H9 (cell line): ENCODE results near the gene CHRNA5. TPM values are rescaled to one million over a fixed set of nuclear protein-coding genes. Genes with fewer than 3 reads are reported as not detected.

ENCODE experiments used
- DNase-seq: peaks from one replicate; pipeline ENCODE4 v3.0.0-alpha.2; 2017
- H2AFZ ChIP-seq: one replicate; pipeline ENCODE4 v1.6.1; 2013; ENCODE audit warnings: mild to moderate bottlenecking, low read length, control low read depth, moderate library complexity
- H2AK5ac ChIP-seq: 2 replicates; pipeline ENCODE4 v1.6.1; 2013; ENCODE audit warnings: low read length, control low read depth, mixed read lengths; ENCODE audit not compliant: insufficient read length
- H2BK120ac ChIP-seq: one replicate; pipeline ENCODE4 v1.6.1; 2013; ENCODE audit warnings: low read depth, mild to moderate bottlenecking, low read length, control low read depth, inconsistent platforms; ENCODE audit not compliant: poor library complexity, severe bottlenecking
- H2BK12ac ChIP-seq: 2 replicates; pipeline ENCODE4 v1.6.1; 2013; ENCODE audit warnings: low read length, control low read depth, mixed read lengths, low read depth; ENCODE audit not compliant: insufficient read length
- H2BK15ac ChIP-seq: 2 replicates; pipeline ENCODE4 v1.6.1; 2013; ENCODE audit warnings: low read depth, low read length, control low read depth
- H2BK20ac ChIP-seq: one replicate; pipeline ENCODE4 v1.6.1; 2013; ENCODE audit warnings: low read depth, mild to moderate bottlenecking, low read length, control low read depth, inconsistent platforms; ENCODE audit not compliant: poor library complexity, severe bottlenecking
- H2BK5ac ChIP-seq: 2 replicates; pipeline ENCODE4 v1.6.1; 2013; ENCODE audit warnings: low read length, control low read depth, mixed read lengths; ENCODE audit not compliant: insufficient read length
- H3K14ac ChIP-seq: 2 replicates; pipeline ENCODE4 v1.6.1; 2013; ENCODE audit warnings: low read length, control low read depth; ENCODE audit not compliant: insufficient read depth
- H3K18ac ChIP-seq: 2 replicates; pipeline ENCODE4 v1.6.1; 2013; ENCODE audit warnings: low read depth, mild to moderate bottlenecking, mixed read lengths, low read length, control low read depth; ENCODE audit not compliant: insufficient read length
- H3K23ac ChIP-seq: 2 replicates; pipeline ENCODE4 v1.6.1; 2013; ENCODE audit warnings: low read length, control low read depth, mixed read lengths, low read depth; ENCODE audit not compliant: insufficient read length
- H3K23me2 ChIP-seq: 2 replicates; pipeline ENCODE4 v1.6.1; 2013; ENCODE audit warnings: low read depth, mild to moderate bottlenecking, mixed read lengths, low read length, control low read depth; ENCODE audit not compliant: insufficient read length, poor library complexity, severe bottlenecking
- H3K27ac ChIP-seq: 2 replicates; pipeline ENCODE4 v1.5.1; 2013; ENCODE audit warnings: low read length, control low read depth, mixed read lengths, low read depth; ENCODE audit not compliant: insufficient read length
- H3K27me3 ChIP-seq: 2 replicates; pipeline ENCODE4 v1.6.1; 2013; ENCODE audit warnings: low read length, control low read depth, inconsistent platforms; ENCODE audit not compliant: insufficient read depth
- H3K4ac ChIP-seq: 2 replicates; pipeline ENCODE4 v1.6.1; 2013; ENCODE audit warnings: low read depth, mild to moderate bottlenecking, control low read depth, inconsistent platforms, low read length, moderate library complexity
- H3K4me1 ChIP-seq: 2 replicates; pipeline ENCODE4 v1.6.1; 2013; ENCODE audit warnings: low read length, control low read depth, inconsistent platforms; ENCODE audit not compliant: insufficient read depth
- H3K4me2 ChIP-seq: 2 replicates; pipeline ENCODE4 v1.6.1; 2013; ENCODE audit warnings: low read length, control low read depth, mixed read lengths; ENCODE audit not compliant: insufficient read length, insufficient read depth
- H3K56ac ChIP-seq: 2 replicates; pipeline ENCODE4 v1.6.1; 2013; ENCODE audit warnings: low read depth, mild to moderate bottlenecking, mixed read lengths, low read length, control low read depth; ENCODE audit not compliant: insufficient read length
- H3K79me1 ChIP-seq: 2 replicates; pipeline ENCODE4 v1.6.1; 2013; ENCODE audit warnings: low read depth, mild to moderate bottlenecking, moderate library complexity, low read length, control low read depth, inconsistent platforms; ENCODE audit not compliant: insufficient read depth, poor library complexity, severe bottlenecking
- H3K79me2 ChIP-seq: 2 replicates; pipeline ENCODE4 v1.6.1; 2013; ENCODE audit warnings: low read length, control low read depth, inconsistent platforms; ENCODE audit not compliant: insufficient read depth
- H3K9ac ChIP-seq: 2 replicates; pipeline ENCODE4 v1.6.1; 2013; ENCODE audit warnings: low read length, control low read depth, mixed read lengths; ENCODE audit not compliant: insufficient read length; ENCODE audit errors: extremely low read depth
- H3K9me3 ChIP-seq: one replicate; pipeline ENCODE4 v1.6.1; 2013; ENCODE audit warnings: low read depth, low read length, inconsistent platforms; ENCODE audit not compliant: control insufficient read depth
- H3T11ph ChIP-seq: one replicate; pipeline ENCODE4 v1.6.1; 2013; ENCODE audit warnings: mild to moderate bottlenecking, low read length, control low read depth, inconsistent platforms
- H4K20me1 ChIP-seq: one replicate; pipeline ENCODE4 v1.6.1; 2013; ENCODE audit not compliant: control insufficient read depth, insufficient read length, insufficient read depth
- H4K5ac ChIP-seq: 2 replicates; pipeline ENCODE4 v1.6.1; 2013; ENCODE audit warnings: low read depth, mild to moderate bottlenecking, mixed read lengths, low read length, control low read depth; ENCODE audit not compliant: insufficient read length
- H4K8ac ChIP-seq: replicated peaks from 2 replicates; pipeline ENCODE4 v1.6.1; 2013; ENCODE audit warnings: low read length, control low read depth, mixed read lengths, low read depth; ENCODE audit not compliant: insufficient read length
- H4K91ac ChIP-seq: 2 replicates; pipeline ENCODE4 v1.6.1; 2013; ENCODE audit warnings: low read depth, mild to moderate bottlenecking, moderate library complexity, mixed read lengths, low read length, control low read depth; ENCODE audit not compliant: insufficient read length
- H3K27ac Mint-ChIP-seq, 3 experiments: 2 replicates in 2 of 3; 3 replicates in 1 of 3; pipeline ENCODE4 v1.8.0; 2020 to 2021; ENCODE audit warnings: mixed read lengths in 3 of 3, mild to moderate bottlenecking in 1 of 3, moderate library complexity in 1 of 3
- H3K27me3 Mint-ChIP-seq: 2 replicates; pipeline ENCODE4 v1.8.0; 2021; ENCODE audit warnings: low read depth, mild to moderate bottlenecking, moderate library complexity, mixed read lengths
- H3K36me3 Mint-ChIP-seq, 3 experiments: 2 replicates in 2 of 3; 3 replicates in 1 of 3; pipeline ENCODE4 v1.8.0; 2020 to 2021; ENCODE audit warnings: low read depth in 3 of 3, mixed read lengths in 3 of 3; ENCODE audit not compliant: insufficient read depth in 1 of 3
- H3K4me1 Mint-ChIP-seq, 2 experiments: 2 replicates each; pipeline ENCODE4 v1.8.0; 2020; ENCODE audit warnings: mixed read lengths in 2 of 2
- H3K4me3 Mint-ChIP-seq, 2 experiments: 2 replicates in 1 of 2; 3 replicates in 1 of 2; pipeline ENCODE4 v1.8.0; 2020 to 2021; ENCODE audit warnings: mild to moderate bottlenecking in 2 of 2, mixed read lengths in 2 of 2, moderate library complexity in 1 of 2
- H3K9me3 Mint-ChIP-seq, 2 experiments: 2 replicates in 1 of 2; 3 replicates in 1 of 2; pipeline ENCODE4 v1.8.0; 2020; ENCODE audit warnings: mild to moderate bottlenecking in 2 of 2, mixed read lengths in 2 of 2, moderate library complexity in 1 of 2
- CTCF ChIP-seq: fragments of 200-600 bp; sonication (generic); conservative IDR thresholded peaks from 3 replicates; pipeline ENCODE4 v1.8.0; 2021; ENCODE audit warnings: antibody characterized with exemption, mild to moderate bottlenecking
- WGBS: extraction: QIAGEN DNeasy Blood & Tissue Kit; methylation state at CpG from one replicate; pipeline ENCODE4 v1.1.7; 2013; ENCODE audit warnings: missing lambda C conversion rate, low lambda C conversion rate, mixed read lengths; ENCODE audit not compliant: insufficient read length; ENCODE audit errors: extremely low coverage; 5-methylcytosine and 5-hydroxymethylcytosine counted together
- total RNA-seq: library from RNA; stranded (reverse); gene quantifications from 2 replicates; pipeline ENCODE4 v1.2.1, GENCODE V29; 2021

Gene CHRNA5
- total RNA-seq, 1 experiment from 2014 or later = 16.5 TPM

GRCh38 chr15:78533331-78533730, 32.0 kb upstream of the CHRNA5 start:
- Histone ChIP-seq H4K91ac (no peak overlapping the region), H3K14ac (no peak overlapping the region), H3K56ac (no peak overlapping the region), H2BK12ac (no peak overlapping the region), H3K4ac (no peak overlapping the region), H3K4me2 (no peak overlapping the region), H4K5ac (no peak overlapping the region), H3K27ac (no peak overlapping the region), H2BK20ac (no peak overlapping the region), H3K18ac (no peak overlapping the region), H3K23me2 (no peaks in the 10 kb centered on the region), H2AK5ac (no peak overlapping the region), H4K8ac (no peak overlapping the region), H3T11ph (no peak overlapping the region), H3K23ac (no peak overlapping the region), H2BK120ac (no peak overlapping the region), H2BK5ac (no peak overlapping the region), H4K20me1 (no peaks in the 10 kb centered on the region), H3K4me1 (no peaks in the 10 kb centered on the region), H3K27me3 (no peaks in the 10 kb centered on the region), H3K9ac (no peak overlapping the region), H2BK15ac (no peak overlapping the region), H2AFZ (no peak overlapping the region), H3K79me2 (no peaks in the 10 kb centered on the region), H3K9me3 (no peaks in the 10 kb centered on the region), H3K79me1 (no peaks in the 10 kb centered on the region)
- no peaks in the 10 kb centered on the region for H3K4me1 Mint-ChIP-seq
- no peak for TF ChIP-seq CTCF
- no peaks in the 10 kb centered on the region; the same call in 1 of the 2 replicates for H3K27me3 Mint-ChIP-seq
- H3K4me3 Mint-ChIP-seq = no peak overlapping the region
- H3K36me3 Mint-ChIP-seq = no peaks in the 10 kb centered on the region
- DNase-seq = no peak
- WGBS = no CpG with 5 or more reads among the region's 2 CpGs
- H3K9me3 Mint-ChIP-seq = no peaks in the 10 kb centered on the region; a peak in 1 of 5 replicates
- H3K27ac Mint-ChIP-seq = no peak overlapping the region
